Measurements from ENCODE around the gene WBP4. TPM values are rescaled to one million over a fixed set of nuclear protein-coding genes. Genes with fewer than 3 reads are reported as not detected.
"Not testable (repeated sequence)": the region's sequence is repeated elsewhere in the genome, so short reads cannot be mapped to it uniquely, and the experiment has no call there.

The WBP4 gene
- polyA plus RNA-seq (2012; ENCODE audit: insufficient read depth, insufficient read length), result 16.8 TPM

DNA sequence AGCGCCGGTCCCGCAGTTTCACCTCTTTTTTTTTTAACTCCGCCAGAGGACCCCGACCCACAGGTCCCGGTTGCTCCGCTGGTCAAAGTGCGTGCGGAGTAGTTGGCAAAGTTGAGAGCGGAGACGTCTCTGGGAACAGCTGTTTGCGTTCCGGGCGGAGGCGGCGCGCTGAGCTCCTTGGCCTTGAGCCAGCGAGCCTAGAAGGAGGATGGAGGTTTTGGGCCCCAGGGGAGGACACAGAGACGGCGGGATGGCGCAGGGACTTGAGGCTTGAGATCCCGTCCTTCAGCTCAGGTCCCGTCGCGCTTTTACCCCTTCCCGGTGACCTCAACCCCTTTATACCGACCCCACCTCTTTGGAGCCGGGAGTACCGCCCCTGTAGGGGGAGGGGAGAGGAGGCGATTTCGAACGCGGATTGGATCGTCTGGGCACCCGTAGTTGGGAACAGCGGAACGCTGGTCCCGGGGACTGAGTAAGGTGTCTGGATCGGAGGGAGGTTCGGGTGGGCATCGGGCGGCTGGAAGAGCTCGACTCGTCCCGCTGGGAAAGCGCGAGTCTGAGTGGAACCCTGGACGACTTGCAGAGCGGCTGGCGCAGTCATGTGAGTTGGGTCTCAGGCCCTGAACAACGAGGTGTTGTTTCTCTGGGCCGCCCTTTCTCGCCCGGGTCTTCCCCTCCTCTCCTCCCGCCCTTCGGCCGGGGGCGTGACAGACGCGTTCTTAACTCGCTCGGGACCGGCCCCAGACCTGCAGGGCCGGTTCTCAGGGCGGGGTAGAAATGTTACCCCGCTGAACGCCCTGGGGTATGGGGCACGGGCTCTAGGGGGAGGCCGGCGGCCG is at the start of gene WBP4:
TSS of gene WBP4 (plus strand) at position 435 of the 839 bp plus-strand sequence. CDS start at position 600, 165 bp downstream.
- peak; percentile 91 for DNase-seq (ENCODE audit: low read depth, low spot score)
- H3K4me3 ChIP-seq (ENCODE audit: low read length), result peak within 1 kb of the TSS; percentile 81

- DNase-seq (ENCODE audit: low read depth, low spot score), result no peak
- no peak overlapping the region for H3K4me3 ChIP-seq (ENCODE audit: low read length)
Observed at GRCh38 chr13:41012536-41012935, 48.8 kb upstream of the WBP4 start.

DNA sequence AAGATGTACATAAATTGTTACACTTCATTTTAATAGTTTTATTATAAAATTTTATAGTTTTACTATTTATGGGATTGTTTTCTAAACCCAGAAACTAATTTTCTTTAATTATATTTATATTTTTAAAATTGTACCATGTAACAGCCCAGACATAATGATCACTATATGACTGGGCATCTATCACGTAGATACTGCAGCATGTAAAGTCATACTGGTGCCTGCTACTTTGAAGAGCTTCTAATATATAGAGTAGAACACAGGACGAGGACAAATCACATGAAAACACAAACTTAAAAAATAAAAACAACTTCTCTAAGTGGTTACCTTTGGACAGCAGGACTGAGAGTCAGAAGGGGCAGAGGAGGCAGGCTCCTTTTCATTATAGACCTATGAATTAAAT is 47.5 kb upstream of the WBP4 start:
- no peak for DNase-seq (ENCODE audit: low read depth, low spot score)
- H3K4me3 ChIP-seq (ENCODE audit: low read length), result no peak overlapping the region

DNA sequence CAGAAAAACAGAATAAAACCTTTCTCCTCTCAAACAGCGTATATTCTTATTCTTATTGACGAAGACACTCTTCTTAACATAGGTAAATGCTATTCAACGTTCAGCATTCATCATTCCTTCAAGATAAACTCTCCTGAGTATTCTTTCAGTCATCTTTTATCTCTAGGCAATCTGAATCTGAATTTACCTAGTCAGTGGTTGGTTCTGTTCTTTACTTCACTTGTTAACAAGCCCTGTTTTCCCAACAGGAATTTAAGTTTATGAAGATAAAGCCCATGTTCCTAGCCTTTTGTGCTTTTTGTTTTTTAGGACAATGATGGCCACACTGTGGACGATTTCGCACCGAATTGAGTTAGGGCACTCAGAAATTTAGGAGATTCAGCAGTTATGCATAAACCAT is 45.4 kb upstream of the WBP4 start:
- peak overlapping the region; percentile 15 for H3K4me3 ChIP-seq (ENCODE audit: low read length)
- DNase-seq (ENCODE audit: low read depth, low spot score), result no peak

DNA sequence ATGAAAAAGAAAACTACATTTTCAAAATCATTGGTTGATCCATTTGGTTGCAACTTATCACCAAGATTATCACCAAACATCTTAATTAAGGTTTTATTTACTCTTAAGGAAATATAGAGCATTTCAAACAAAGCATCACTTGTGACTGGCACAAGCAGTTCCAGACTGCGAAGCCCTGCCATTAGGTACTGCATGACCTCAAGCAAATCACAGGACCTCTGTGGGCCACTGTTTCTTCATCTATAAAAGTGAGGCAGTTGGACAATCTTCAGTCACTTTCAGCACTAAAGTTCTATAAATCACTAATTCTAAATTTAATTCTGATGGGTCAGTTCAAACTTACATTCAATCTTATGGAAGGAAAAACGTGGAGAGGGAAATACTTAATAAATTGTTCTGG is 44.1 kb upstream of the WBP4 start:
- DNase-seq (ENCODE audit: low read depth, low spot score), result no peak
- peak overlapping the region; percentile 63 for H3K4me3 ChIP-seq (ENCODE audit: low read length)

- DNase-seq (ENCODE audit: low read depth, low spot score), result peak; percentile 65
- H3K4me3 ChIP-seq (ENCODE audit: low read length), result peak overlapping the region; percentile 63
Observed at GRCh38 chr13:41017817-41018601, 43.3 kb upstream of the WBP4 start.

GRCh38 chr13:41018602-41018948 is 42.7 kb upstream of the WBP4 start:
- no peak for DNase-seq (ENCODE audit: low read depth, low spot score)
- H3K4me3 ChIP-seq (ENCODE audit: low read length), result peak overlapping the region; percentile 63

DNA sequence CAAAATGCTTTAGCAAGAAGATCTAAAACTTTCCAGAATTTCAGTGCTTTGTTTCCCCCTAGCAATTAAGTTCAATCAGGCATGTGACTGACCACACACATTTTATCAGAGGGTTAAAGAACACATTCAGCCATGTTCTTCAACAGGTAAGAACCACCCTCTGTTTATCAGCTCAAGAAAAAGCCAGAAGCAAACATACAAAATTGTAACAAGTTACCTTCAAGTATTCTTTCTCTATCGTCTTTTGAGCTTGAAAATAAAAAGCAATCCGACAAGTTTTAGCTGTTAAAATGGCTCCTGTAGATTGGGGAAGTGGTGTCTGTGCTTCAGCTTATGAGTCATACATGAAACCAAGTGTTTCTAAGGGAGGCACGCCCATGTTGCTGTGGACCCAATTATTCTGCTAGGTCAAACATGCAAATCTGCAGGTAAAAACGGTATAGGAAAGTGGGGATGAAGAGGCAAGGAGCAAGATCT is 42.3 kb upstream of the WBP4 start, which contains the start of gene ELF1:
TSS of gene ELF1 (minus strand) at position 306 of the 477 bp plus-strand sequence. CDS start 37,262 bp downstream, outside the sequence.
- DNase-seq (ENCODE audit: low read depth, low spot score), result peak; percentile 90
- peak within 1 kb of the TSS; percentile 63 for H3K4me3 ChIP-seq (ENCODE audit: low read length)

GRCh38 chr13:41019578-41020347 is 41.5 kb upstream of the WBP4 start:
- no peak overlapping the region; the same call in 1 of the 2 replicates for H3K4me3 ChIP-seq (ENCODE audit: low read length)
- no peak for DNase-seq (ENCODE audit: low read depth, low spot score)

DNA sequence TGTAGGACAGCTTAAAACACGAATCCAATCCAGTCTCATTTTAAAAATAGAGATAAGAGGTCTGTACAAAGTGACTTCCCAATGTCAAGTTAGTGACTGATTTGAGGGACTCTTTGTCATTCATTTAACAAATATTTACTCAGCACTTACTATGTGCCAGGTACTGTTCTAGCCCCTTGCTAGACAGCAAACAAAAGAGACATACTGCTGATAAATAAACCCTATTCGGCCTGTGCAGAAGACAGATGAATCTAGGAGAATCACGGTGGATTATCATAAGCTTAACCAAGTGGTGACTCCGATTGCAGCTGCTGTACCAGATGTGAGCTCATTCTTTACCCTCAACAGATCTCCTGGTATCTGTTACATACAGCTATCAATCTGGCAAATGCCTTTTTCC is 35.8 kb upstream of the WBP4 start:
- DNase-seq (ENCODE audit: low read depth, low spot score), result no peak
- H3K4me3 ChIP-seq (ENCODE audit: low read length), result no peak overlapping the region

- DNase-seq (ENCODE audit: low read depth, low spot score), result no peak
Observed at GRCh38 chr13:41026788-41027187, 34.5 kb upstream of the WBP4 start.

DNA sequence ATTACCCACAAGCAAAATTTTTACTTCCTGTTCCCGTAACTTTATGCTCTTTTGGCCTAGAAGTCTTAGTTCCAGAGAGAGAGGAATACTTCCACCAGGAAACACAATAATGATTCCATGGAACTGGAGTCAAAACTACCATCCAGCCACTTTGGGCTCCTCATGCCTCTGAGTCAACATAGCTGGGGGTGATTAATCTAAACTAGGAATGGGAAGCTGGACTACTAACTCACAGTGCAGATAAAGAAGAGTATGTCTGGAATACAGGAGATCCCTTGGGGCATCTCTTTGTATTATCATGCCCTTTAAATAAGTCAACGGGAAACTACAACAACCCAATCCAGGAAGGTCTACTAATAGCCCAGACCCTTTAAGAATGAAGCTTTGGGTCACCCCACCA is 33.3 kb upstream of the WBP4 start:
- DNase-seq (ENCODE audit: low read depth, low spot score), result no peak
- H3K4me3 ChIP-seq (ENCODE audit: low read length), result no peak overlapping the region

More at GRCh38 chr13:41026788-41027187, 34.5 kb upstream of the WBP4 start:
- H3K4me3 ChIP-seq (ENCODE audit: low read length), result no peak overlapping the region

- DNase-seq (ENCODE audit: low read depth, low spot score), result no peak
- H3K4me3 ChIP-seq (ENCODE audit: low read length), result no peak overlapping the region
Observed at GRCh38 chr13:41029629-41030028, 31.7 kb upstream of the WBP4 start.

GRCh38 chr13:41032691-41033376 is 28.5 kb upstream of the WBP4 start:
- no peak overlapping the region for H3K4me3 ChIP-seq (ENCODE audit: low read length)
- DNase-seq (ENCODE audit: low read depth, low spot score), result no peak

- no peak for DNase-seq (ENCODE audit: low read depth, low spot score)
- H3K4me3 ChIP-seq (ENCODE audit: low read length), result no peak overlapping the region
Observed at GRCh38 chr13:41034382-41034781, 26.9 kb upstream of the WBP4 start.

DNA sequence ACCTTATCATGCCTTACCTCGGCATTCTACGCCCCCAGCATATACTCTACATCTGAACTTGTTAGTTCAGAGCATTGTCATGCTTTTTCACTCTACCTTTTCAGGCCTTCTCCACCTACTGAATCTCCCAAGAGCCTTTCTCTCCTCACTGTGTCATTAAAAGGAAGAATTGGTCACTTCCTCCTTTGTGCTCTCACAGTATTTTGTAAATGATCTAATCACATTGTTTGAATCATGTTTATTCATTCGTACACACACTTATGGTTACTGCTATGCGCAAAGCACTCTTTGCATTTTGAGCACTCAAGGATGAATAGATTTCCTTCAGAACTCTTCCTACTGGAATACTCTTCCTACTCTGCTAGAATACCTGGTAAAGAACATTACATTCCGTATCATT is 26.4 kb upstream of the WBP4 start:
- H3K4me3 ChIP-seq (ENCODE audit: low read length), result no peak overlapping the region
- DNase-seq (ENCODE audit: low read depth, low spot score), result no peak

DNA sequence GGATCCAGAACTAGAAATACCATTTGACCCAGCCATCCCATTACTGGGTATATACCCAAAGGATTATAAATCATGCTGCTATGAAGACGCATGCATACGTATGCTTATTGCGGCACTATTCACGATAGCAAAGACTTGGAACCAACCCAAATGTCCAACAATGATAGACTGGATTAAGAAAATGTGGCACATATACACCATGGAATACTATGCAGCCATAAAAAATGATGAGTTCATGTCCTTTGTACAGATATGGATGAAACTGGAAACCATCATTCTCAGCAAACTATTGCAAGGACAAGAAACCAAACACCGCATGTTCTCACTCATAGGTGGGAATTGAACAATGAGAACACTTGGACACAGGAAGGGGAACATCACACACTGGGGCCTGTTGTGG is 24.8 kb upstream of the WBP4 start:
- not testable (repeated sequence) for DNase-seq (ENCODE audit: low read depth, low spot score); H3K4me3 ChIP-seq (ENCODE audit: low read length)

DNA sequence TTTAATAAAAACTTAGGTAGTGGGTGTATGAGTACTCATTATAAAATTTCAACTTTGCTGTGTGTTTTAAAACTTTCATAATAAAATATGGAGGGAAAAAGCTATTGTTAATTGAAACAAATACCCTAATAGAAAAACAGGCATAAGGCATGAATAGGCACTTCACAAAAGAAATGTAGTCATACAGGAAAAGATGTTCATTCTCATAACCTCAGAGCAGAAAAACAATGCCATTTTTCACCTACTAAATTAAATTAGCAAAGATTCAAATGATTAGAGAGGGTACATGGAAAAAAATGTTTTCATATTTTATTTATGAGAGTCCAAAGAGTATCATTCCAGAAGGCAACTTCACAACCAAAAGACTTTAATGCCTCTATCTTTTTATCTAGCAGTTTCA is 21.6 kb upstream of the WBP4 start:
- no peak for DNase-seq (ENCODE audit: low read depth, low spot score)

More for the DNA sequence above, 21.6 kb upstream of the WBP4 start:
- H3K4me3 ChIP-seq (ENCODE audit: low read length), result no peak overlapping the region

Data from Jurkat, Clone E6-1 (cell line).